Natural killer cell (primary cell): ENCODE data around the gene VMP1. TPM values are rescaled to one million over a fixed set of nuclear protein-coding genes. Genes with fewer than 3 reads are reported as not detected.
A peak's percentile ranks its signal among the peaks of the same experiment; 100 is the strongest.

Experiments used
- ATAC-seq, 3 donors: fragments of 150-1000 bp in 2 of 3; fragments of 200-7000 bp in 1 of 3; cut with Tn5 transposase; 1 replicate in 1 of 3; 2 replicates in 2 of 3; pipeline ENCODE4 v1.10.0; 2021; ENCODE audit warnings: mild to moderate bottlenecking in 2 of 3, moderate library complexity in 2 of 3
- DNase-seq, 2 donors: peaks; one replicate each; pipeline versions ENCODE4 v3.0.0 to v3.0.0-alpha.2; 2013 to 2021; ENCODE audit warnings: mixed read lengths in 1 of 2
- H3K27ac ChIP-seq: one replicate; pipeline ENCODE4 v1.5.1; 2013; ENCODE audit warnings: mild to moderate bottlenecking, low read length
- H3K27me3 ChIP-seq: one replicate; pipeline ENCODE4 v1.6.1; 2013; ENCODE audit warnings: low read length; ENCODE audit not compliant: control insufficient read depth, insufficient read depth
- H3K36me3 ChIP-seq: one replicate; pipeline ENCODE4 v1.6.1; 2013; ENCODE audit warnings: low read length; ENCODE audit not compliant: control insufficient read depth, insufficient read depth
- H3K4me1 ChIP-seq: one replicate; pipeline ENCODE4 v1.6.1; 2013; ENCODE audit warnings: low read length; ENCODE audit not compliant: control insufficient read depth, insufficient read depth
- H3K4me3 ChIP-seq: one replicate; pipeline ENCODE4 v1.5.1; 2013; ENCODE audit warnings: low read length
- H3K9me3 ChIP-seq: one replicate; pipeline ENCODE4 v1.6.1; 2013; ENCODE audit warnings: low read length; ENCODE audit not compliant: control insufficient read depth, insufficient read depth
- H3K27ac Mint-ChIP-seq, 2 donors: one replicate each; pipeline ENCODE4 v1.8.0; 2022; ENCODE audit warnings: mild to moderate bottlenecking in 2 of 2, mixed read lengths in 2 of 2, moderate library complexity in 1 of 2
- H3K27me3 Mint-ChIP-seq, 2 donors: one replicate each; pipeline ENCODE4 v1.8.0; 2022; ENCODE audit warnings: low read depth in 2 of 2, mixed read lengths in 2 of 2
- H3K36me3 Mint-ChIP-seq: one replicate; pipeline ENCODE4 v1.8.0; 2022; ENCODE audit warnings: mixed read lengths
- H3K4me1 Mint-ChIP-seq, 2 donors: one replicate each; pipeline ENCODE4 v1.8.0; 2022; ENCODE audit warnings: mixed read lengths in 2 of 2
- H3K4me3 Mint-ChIP-seq: one replicate; pipeline ENCODE4 v1.8.0; 2022; ENCODE audit warnings: mild to moderate bottlenecking, moderate library complexity, mixed read lengths
- H3K9me3 Mint-ChIP-seq, 2 donors: one replicate each; pipeline ENCODE4 v1.8.0; 2022; ENCODE audit warnings: mixed read lengths in 2 of 2
- WGBS: methylation state at CpG from one replicate; pipeline ENCODE4 v1.1.7; 2013; ENCODE audit warnings: missing lambda C conversion rate; ENCODE audit not compliant: insufficient coverage; 5-methylcytosine and 5-hydroxymethylcytosine counted together
- intact Hi-C: fragments of 100-400 bp; cut with micrococcal nuclease; formaldehyde crosslinking; loops from one replicate; pipeline ENCODE4 v1.14.2; 2022
- total RNA-seq, 4 donors: library from RNA; stranded (reverse); fragments of 120-200 nt in 1 of 4; gene quantifications; one replicate each; pipeline versions ENCODE4 v1.2.3 to v1.2.4, GENCODE V29; 2013 to 2022
- TF ChIP-seq, protein P1 (sequence below): fragments of 200-600 bp; IDR thresholded peaks from one replicate; pipeline ENCODE4 v1.8.0; 2022; ENCODE audit warnings: antibody characterized with exemption

The VMP1 gene
- total RNA-seq, 3 donors from 2014 or later (not counting 1 experiment from before 2014, with no cell fraction given): 136 to 175 (median 162) TPM

GRCh38 chr17:59714255-59714654 is 6.8 kb downstream of the VMP1 start:
- 80% methylated on average over 1 of the region's 2 CpGs for WGBS
- H3K27me3 Mint-ChIP-seq: no peaks in the 10 kb centered on the region
- H3K4me3 Mint-ChIP-seq: no peak overlapping the region
- no peaks in the 10 kb centered on the region for H3K9me3 Mint-ChIP-seq
- Histone ChIP-seq H3K27ac (no peak overlapping the region), H3K9me3 (no peaks in the 10 kb centered on the region), H3K36me3 (no peaks in the 10 kb centered on the region), H3K4me1 (no peaks in the 10 kb centered on the region), H3K4me3 (no peak overlapping the region), H3K27me3 (no peaks in the 10 kb centered on the region)
- intact Hi-C loops: no loop called here
- TF ChIP-seq, protein P1, sequence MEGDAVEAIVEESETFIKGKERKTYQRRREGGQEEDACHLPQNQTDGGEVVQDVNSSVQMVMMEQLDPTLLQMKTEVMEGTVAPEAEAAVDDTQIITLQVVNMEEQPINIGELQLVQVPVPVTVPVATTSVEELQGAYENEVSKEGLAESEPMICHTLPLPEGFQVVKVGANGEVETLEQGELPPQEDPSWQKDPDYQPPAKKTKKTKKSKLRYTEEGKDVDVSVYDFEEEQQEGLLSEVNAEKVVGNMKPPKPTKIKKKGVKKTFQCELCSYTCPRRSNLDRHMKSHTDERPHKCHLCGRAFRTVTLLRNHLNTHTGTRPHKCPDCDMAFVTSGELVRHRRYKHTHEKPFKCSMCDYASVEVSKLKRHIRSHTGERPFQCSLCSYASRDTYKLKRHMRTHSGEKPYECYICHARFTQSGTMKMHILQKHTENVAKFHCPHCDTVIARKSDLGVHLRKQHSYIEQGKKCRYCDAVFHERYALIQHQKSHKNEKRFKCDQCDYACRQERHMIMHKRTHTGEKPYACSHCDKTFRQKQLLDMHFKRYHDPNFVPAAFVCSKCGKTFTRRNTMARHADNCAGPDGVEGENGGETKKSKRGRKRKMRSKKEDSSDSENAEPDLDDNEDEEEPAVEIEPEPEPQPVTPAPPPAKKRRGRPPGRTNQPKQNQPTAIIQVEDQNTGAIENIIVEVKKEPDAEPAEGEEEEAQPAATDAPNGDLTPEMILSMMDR: no peak
- peaks cover 18 to 31% of the 10 kb centered on the region in 2 donors for H3K4me1 Mint-ChIP-seq
- no peak for DNase-seq
- H3K27ac Mint-ChIP-seq: no peak overlapping the region
- ATAC-seq: no peak
- H3K36me3 Mint-ChIP-seq: no peaks in the 10 kb centered on the region

DNA sequence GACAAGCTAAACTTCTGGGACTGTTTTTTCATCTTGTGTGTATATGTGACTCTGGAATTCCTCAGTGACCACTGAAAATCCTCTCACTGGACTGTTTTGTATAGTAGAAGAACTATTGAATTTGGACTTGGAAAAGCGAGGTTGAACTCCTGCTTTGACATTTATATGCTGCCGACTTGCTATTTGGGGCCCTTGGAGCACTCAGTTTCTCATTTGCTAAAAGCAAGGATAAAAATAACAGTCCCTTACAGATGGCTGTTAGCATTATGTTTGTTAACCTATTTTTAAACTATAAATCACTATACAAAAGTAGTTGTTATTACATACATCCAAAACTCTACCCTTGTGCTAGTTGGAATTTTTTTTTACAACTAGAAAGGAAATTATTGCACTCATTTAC is 9.0 kb downstream of the VMP1 start:
- no peaks in the 10 kb centered on the region for H3K27me3 Mint-ChIP-seq
- no peaks in the 10 kb centered on the region for H3K9me3 ChIP-seq
- intact Hi-C loops: no loop called here
- no peak overlapping the region for H3K27ac Mint-ChIP-seq
- no peaks in the 10 kb centered on the region for H3K9me3 Mint-ChIP-seq
- no peaks in the 10 kb centered on the region for H3K4me1 ChIP-seq
- ATAC-seq: no peak
- no peaks in the 10 kb centered on the region for H3K36me3 Mint-ChIP-seq
- peaks cover 23 to 26% of the 10 kb centered on the region in 2 donors for H3K4me1 Mint-ChIP-seq
- no peak overlapping the region for H3K4me3 ChIP-seq
- no peaks in the 10 kb centered on the region for H3K36me3 ChIP-seq
- DNase-seq: no peak
- WGBS: 100% methylated on average over 2 of the region's 2 CpGs
- TF ChIP-seq, protein P1: no peak
- no peak overlapping the region for H3K4me3 Mint-ChIP-seq
- no peak overlapping the region for H3K27ac ChIP-seq
- H3K27me3 ChIP-seq: no peaks in the 10 kb centered on the region

DNA sequence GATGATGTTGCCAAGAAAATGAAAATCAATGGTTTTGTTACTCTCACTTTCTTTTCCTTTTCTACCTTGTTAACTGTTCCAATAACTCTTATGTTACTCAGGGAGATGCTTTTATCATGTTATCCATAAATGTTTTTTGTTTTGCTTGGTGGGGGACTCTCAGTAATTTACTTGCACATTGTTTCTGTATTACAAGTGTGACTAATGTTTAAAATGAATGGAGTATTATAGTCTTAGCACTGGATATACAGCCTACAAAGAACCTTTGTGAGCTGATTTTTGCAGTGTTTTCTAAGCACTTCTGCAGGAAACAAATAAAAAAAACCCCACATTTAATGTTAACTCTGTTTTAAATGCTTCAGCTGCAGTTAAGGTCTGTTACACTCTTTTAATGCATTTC is 12.1 kb downstream of the VMP1 start:
- H3K27ac ChIP-seq: no peak overlapping the region
- Mint-ChIP-seq H3K4me3 (no peak overlapping the region), H3K36me3 (no peaks in the 10 kb centered on the region), H3K9me3 (no peaks in the 10 kb centered on the region), H3K4me1 (peaks cover 39 to 40% of the 10 kb centered on the region in 2 donors), H3K27ac (no peak overlapping the region), H3K27me3 (no peaks in the 10 kb centered on the region)
- DNase-seq: no peak
- no peaks in the 10 kb centered on the region for H3K4me1 ChIP-seq
- no peak for ATAC-seq
- H3K36me3 ChIP-seq: no peaks in the 10 kb centered on the region
- TF ChIP-seq, protein P1: no peak
- intact Hi-C loops: no loop called here
- no peak overlapping the region for H3K4me3 ChIP-seq
- H3K27me3 ChIP-seq: no peaks in the 10 kb centered on the region
- no peaks in the 10 kb centered on the region for H3K9me3 ChIP-seq

- Histone ChIP-seq H3K27me3 (no peaks in the 10 kb centered on the region), H3K4me3 (no peak overlapping the region), H3K9me3 (no peaks in the 10 kb centered on the region), H3K4me1 (no peaks in the 10 kb centered on the region), H3K27ac (no peak overlapping the region), H3K36me3 (no peaks in the 10 kb centered on the region)
- WGBS: 96% methylated on average over 4 of the region's 4 CpGs
- intact Hi-C loops: no loop called here
- Mint-ChIP-seq H3K36me3 (no peaks in the 10 kb centered on the region), H3K4me3 (no peak overlapping the region), H3K4me1 (peaks cover 38 to 44% of the 10 kb centered on the region in 2 donors), H3K9me3 (no peaks in the 10 kb centered on the region), H3K27me3 (no peaks in the 10 kb centered on the region), H3K27ac (peak overlapping the region in 1 of 2 donors; percentile 8)
- TF ChIP-seq, protein P1: no peak
- no peak for DNase-seq
- no peak for ATAC-seq
Observed at GRCh38 chr17:59722623-59723022, 15.2 kb downstream of the VMP1 start.
